HepG2 (cell line): Measurements from ENCODE around the gene NEURL3. TPM values are rescaled to one million over a fixed set of nuclear protein-coding genes. Genes with fewer than 3 reads are reported as not detected.
A peak's percentile ranks its signal among the peaks of the same experiment; 100 is the strongest.

ENCODE experiments used
- CENPX ChIP-seq: sonication (generic); formaldehyde crosslinking; IDR thresholded peaks from 2 replicates; pipeline ENCODE4 v1.9.0; 2021; ENCODE audit warnings: mild to moderate bottlenecking, missing genetic modification reagents, moderate library complexity
- CSRNP1 ChIP-seq: sonication (generic); formaldehyde crosslinking; IDR thresholded peaks from 2 replicates; pipeline ENCODE4 v1.8.1; 2023; ENCODE audit warnings: mild to moderate bottlenecking, missing genetic modification reagents
- MZF1 ChIP-seq: sonication (generic); formaldehyde crosslinking; IDR thresholded peaks from 2 replicates; pipeline ENCODE4 v1.8.1; 2023; ENCODE audit warnings: mild to moderate bottlenecking, missing genetic modification reagents, borderline replicate concordance
- PITX1 ChIP-seq: sonication (generic); formaldehyde crosslinking; IDR thresholded peaks from 2 replicates; pipeline ENCODE4 v1.5.1; 2020; ENCODE audit warnings: mild to moderate bottlenecking, missing genetic modification reagents
- PREB ChIP-seq: sonication (generic); formaldehyde crosslinking; IDR thresholded peaks from 2 replicates; pipeline ENCODE4 v1.4.0; 2020; ENCODE audit warnings: missing genetic modification reagents
- SAP130 ChIP-seq: IDR thresholded peaks from 2 replicates; pipeline ENCODE4 v1.6.1; 2016; ENCODE audit warnings: low read depth
- SKI ChIP-seq: fragments of 450-650 bp; IDR thresholded peaks from one replicate; pipeline ENCODE4 v1.6.1; 2018; ENCODE audit warnings: mild to moderate bottlenecking; ENCODE audit not compliant: partially characterized antibody
- SOX6 ChIP-seq, 2 experiments: fragments of 450-650 bp in 1 of 2; sonication (generic) in 1 of 2; formaldehyde crosslinking in 1 of 2; IDR thresholded peaks; 2 replicates each; pipeline versions ENCODE4 v1.4.0 to v1.6.1; 2017 to 2020; ENCODE audit warnings: antibody characterized with exemption in 1 of 2, mild to moderate bottlenecking in 1 of 2, missing genetic modification reagents in 1 of 2
- SRSF1 ChIP-seq: fragments of 200-400 bp; formaldehyde crosslinking; optimal IDR thresholded peaks from 2 replicates; pipeline ENCODE3; 2017; ENCODE audit warnings: mild to moderate bottlenecking, low read depth, low read length, moderate library complexity
- ZBTB10 ChIP-seq: sonication (generic); formaldehyde crosslinking; IDR thresholded peaks from 2 replicates; pipeline ENCODE4 v1.4.0; 2020; ENCODE audit warnings: missing genetic modification reagents, borderline replicate concordance
- ZFAT ChIP-seq: sonication (generic); formaldehyde crosslinking; conservative IDR thresholded peaks from 2 replicates; pipeline ENCODE4 v1.8.1; 2023; ENCODE audit warnings: missing genetic modification reagents, inconsistent platforms
- ZMYM2 ChIP-seq: sonication (generic); formaldehyde crosslinking; IDR thresholded peaks from 2 replicates; pipeline ENCODE4 v1.8.0; 2022; ENCODE audit warnings: mild to moderate bottlenecking, missing genetic modification reagents
- ZNF124 ChIP-seq: sonication (generic); formaldehyde crosslinking; IDR thresholded peaks from 2 replicates; pipeline ENCODE4 v1.4.0; 2020; ENCODE audit warnings: missing genetic modification reagents
- ZNF143 ChIP-seq: sonication (generic); formaldehyde crosslinking; IDR thresholded peaks from 2 replicates; pipeline ENCODE4 v1.4.0; 2020; ENCODE audit warnings: missing genetic modification reagents
- ZNF230 ChIP-seq: sonication (generic); formaldehyde crosslinking; IDR thresholded peaks from 2 replicates; pipeline ENCODE4 v1.4.0; 2020; ENCODE audit warnings: mild to moderate bottlenecking, missing genetic modification reagents
- ZNF282 ChIP-seq: fragments of 450-650 bp; IDR thresholded peaks from 2 replicates; pipeline ENCODE4 v1.6.1; 2018; ENCODE audit not compliant: partially characterized antibody
- ZNF317 ChIP-seq: sonication (generic); formaldehyde crosslinking; IDR thresholded peaks from 2 replicates; pipeline ENCODE4 v1.5.0; 2020; ENCODE audit warnings: mild to moderate bottlenecking, missing genetic modification reagents
- ZNF484 ChIP-seq: sonication (generic); formaldehyde crosslinking; IDR thresholded peaks from 2 replicates; pipeline ENCODE4 v1.5.1; 2020; ENCODE audit warnings: mild to moderate bottlenecking, low read depth, missing genetic modification reagents, borderline replicate concordance
- ZNF512 ChIP-seq: sonication (generic); formaldehyde crosslinking; IDR thresholded peaks from 2 replicates; pipeline ENCODE4 v1.4.0; 2020; ENCODE audit warnings: mild to moderate bottlenecking, missing genetic modification reagents
- ZNF567 ChIP-seq: sonication (generic); formaldehyde crosslinking; IDR thresholded peaks from 2 replicates; pipeline ENCODE4 v1.8.1; 2023; ENCODE audit warnings: mild to moderate bottlenecking, missing genetic modification reagents, borderline replicate concordance
- ZNF605 ChIP-seq: sonication (generic); formaldehyde crosslinking; IDR thresholded peaks from 2 replicates; pipeline ENCODE4 v1.8.0; 2022; ENCODE audit warnings: mild to moderate bottlenecking, missing genetic modification reagents
- ZNF607 ChIP-seq: sonication (generic); formaldehyde crosslinking; IDR thresholded peaks from 2 replicates; pipeline ENCODE4 v1.5.1; 2020; ENCODE audit warnings: missing genetic modification reagents, mild to moderate bottlenecking, borderline replicate concordance
- polyA plus RNA-seq, 8 experiments: library from polyadenylated mRNA; depleted of rRNA in 3 of 8; stranded (reverse) in 7 of 8; unstranded in 1 of 8; fragments of >200 nt; fragmentation: Illumina TruSeq in 4 of 8; extraction: Trizol in 4 of 8; gene quantifications; 2 replicates each; pipeline versions ENCODE4 v1.2.1 to v1.2.3, GENCODE V29; 2011 to 2016; ENCODE audit warnings: low read depth in 4 of 8, missing spikeins in 1 of 8, mixed read lengths in 1 of 8; ENCODE audit not compliant: insufficient read depth in 1 of 8
- total RNA-seq, 5 experiments: library from RNA; depleted of rRNA; stranded (reverse); fragments of >200 nt; fragmentation: Illumina TruSeq; extraction: Trizol; gene quantifications; 2 replicates each; pipeline ENCODE4 v1.2.3, GENCODE V29; 2016; ENCODE audit warnings: low read depth in 1 of 5

NEURL3 gene
- total and polyA plus RNA-seq, 2 of the 13 experiments (the other 11 are each of a cell fraction or from before 2014, with no cell fraction given), result 0.16 to 1.2 TPM

DNA sequence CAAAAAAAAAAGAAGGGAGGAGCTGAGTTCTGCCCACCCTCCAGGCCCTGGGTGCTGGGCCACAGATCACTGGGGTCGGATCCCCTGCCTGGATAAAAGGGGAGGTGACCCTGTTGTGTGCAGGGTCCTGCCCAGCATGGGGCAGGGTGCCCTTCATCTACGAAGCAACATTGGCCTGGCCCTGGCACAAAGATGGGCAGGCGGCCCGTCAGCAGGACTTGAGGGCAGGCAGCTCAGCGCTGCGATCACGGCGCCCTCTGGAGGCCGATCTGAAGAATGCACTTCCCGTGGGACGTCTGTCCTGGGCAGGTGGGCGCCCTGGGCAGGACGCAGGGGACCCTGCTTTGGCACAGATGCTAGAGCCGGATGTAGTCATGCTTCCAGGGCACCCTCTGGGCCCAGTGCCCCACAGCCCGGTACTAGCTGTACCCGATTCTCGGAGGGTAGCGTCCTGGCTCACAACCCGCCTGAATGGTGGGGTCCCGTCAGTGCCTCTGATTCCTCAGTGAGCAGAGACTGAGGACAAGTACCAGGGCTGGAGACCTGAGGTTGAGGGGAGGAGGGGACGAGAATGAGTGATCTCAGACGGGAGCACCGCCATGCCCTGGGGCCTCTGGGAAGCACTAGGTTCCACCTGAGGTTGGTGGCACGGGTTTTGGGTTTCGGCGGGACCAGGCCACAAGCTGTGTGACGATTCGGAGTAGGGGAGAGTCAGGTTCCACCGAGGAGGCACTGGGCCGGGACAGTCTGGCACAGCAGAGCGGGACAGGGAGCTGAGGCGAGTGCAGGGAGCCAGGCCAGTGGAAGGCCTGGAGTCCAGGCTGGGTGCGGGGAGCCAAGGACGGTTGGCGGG is 49.4 kb upstream of the NEURL3 start (continued):
- TF ChIP-seq ZBTB10 (CRISPR knock-in tag), result no peak
- no peak for TF ChIP-seq SKI
- TF ChIP-seq ZNF282, result no peak
- TF ChIP-seq ZNF567 (CRISPR knock-in tag), result no peak; the same call in none of the 2 replicates
- TF ChIP-seq ZFAT, result no peak
- TF ChIP-seq ZMYM2 (CRISPR knock-in tag), result no peak
- no peak for TF ChIP-seq SRSF1
- no peak for TF ChIP-seq ZNF484
- no peak for TF ChIP-seq CENPX (CRISPR knock-in tag)
- no peak for TF ChIP-seq PREB (CRISPR knock-in tag)
- no peak for TF ChIP-seq ZNF512 (CRISPR knock-in tag)
- TF ChIP-seq PITX1 (CRISPR knock-in tag), result no peak; the same call in 1 of the 2 replicates
- TF ChIP-seq SAP130 (CRISPR knock-in tag), result peak; percentile 25; the same call in 1 of the 2 replicates
- TF ChIP-seq ZNF605, result peak; percentile 72; the same call in 1 of the 2 replicates
- TF ChIP-seq ZNF143 (CRISPR knock-in tag), result peak; percentile 18; the same call in 1 of the 2 replicates
- 0 out of 2 replicates have a peak, but pooled peaks have one; percentile 58 for TF ChIP-seq ZNF230 (CRISPR knock-in tag)
- no peak for TF ChIP-seq ZNF124
- no peak for TF ChIP-seq CSRNP1 (CRISPR knock-in tag)
- peak; percentile 7; the same call in 1 of the 2 replicates for TF ChIP-seq MZF1 (CRISPR knock-in tag)
- TF ChIP-seq SOX6 (IDR thresholded peaks at IDR 0.05), result no peak
- peak; percentile 55; the same call in 1 of the 2 replicates for TF ChIP-seq SOX6 (CRISPR knock-in tag; IDR thresholded peaks at IDR 0.05)
- TF ChIP-seq ZNF317, result 0 out of 2 replicates have a peak, but pooled peaks have one; percentile 22
- TF ChIP-seq ZNF607 (CRISPR knock-in tag), result no peak
